Lung (tissue), 12 donors: Measurements from ENCODE around the gene CARNS1. TPM values are rescaled to one million over a fixed set of nuclear protein-coding genes. Genes with fewer than 3 reads are reported as not detected.

Source experiments
- ATAC-seq: fragments of 200-7000 bp; cut with Tn5 transposase; one replicate; pipeline ENCODE4 v1.9.1; 2020; ENCODE audit warnings: moderate number of reproducible peaks; ENCODE audit not compliant: insufficient read depth, low FRiP score
- DNase-seq, 3 donors: peaks; one replicate each; pipeline ENCODE4 v3.0.0-alpha.2; 2013 to 2017
- H3K27ac ChIP-seq, 2 donors: one replicate each; pipeline ENCODE4 v1.5.1; 2013; ENCODE audit warnings: mild to moderate bottlenecking in 2 of 2, moderate library complexity in 2 of 2, control low read depth in 1 of 2, inconsistent platforms in 1 of 2, low read depth in 1 of 2, low read length in 1 of 2
- H3K27me3 ChIP-seq, 3 donors: one replicate each; pipeline ENCODE4 v1.5.1; 2013; ENCODE audit warnings: low read length in 2 of 3; ENCODE audit not compliant: control insufficient read depth in 3 of 3, insufficient read depth in 3 of 3
- H3K36me3 ChIP-seq, 4 donors: one replicate each; pipeline ENCODE4 v1.5.1; 2013; ENCODE audit warnings: low read length in 4 of 4, mild to moderate bottlenecking in 1 of 4, moderate library complexity in 1 of 4; ENCODE audit not compliant: control insufficient read depth in 4 of 4, insufficient read depth in 4 of 4
- H3K4me1 ChIP-seq, 5 donors: one replicate each; pipeline ENCODE4 v1.5.1; 2013; ENCODE audit warnings: low read length in 5 of 5, mild to moderate bottlenecking in 2 of 5, moderate library complexity in 1 of 5; ENCODE audit not compliant: control insufficient read depth in 5 of 5, insufficient read depth in 5 of 5
- H3K4me3 ChIP-seq: one replicate; pipeline ENCODE4 v1.5.1; 2013; ENCODE audit warnings: mild to moderate bottlenecking, control low read depth, moderate library complexity
- H3K9ac ChIP-seq, 2 donors: one replicate each; pipeline ENCODE4 v1.5.1; 2013; ENCODE audit warnings: low read length in 2 of 2, control low read depth in 1 of 2; ENCODE audit not compliant: insufficient read depth in 1 of 2
- H3K9me3 ChIP-seq, 4 donors: one replicate each; pipeline ENCODE4 v1.5.1; 2013; ENCODE audit warnings: low read length in 3 of 4, mild to moderate bottlenecking in 1 of 4, moderate library complexity in 1 of 4; ENCODE audit not compliant: control insufficient read depth in 4 of 4, insufficient read depth in 3 of 4
- WGBS, 2 donors: extraction: QIAGEN DNeasy Blood & Tissue Kit; methylation state at CpG; one replicate each; pipeline ENCODE4 v1.1.7; 2013; 5-methylcytosine and 5-hydroxymethylcytosine counted together
- polyA plus RNA-seq, 2 donors: library from polyadenylated mRNA; stranded (reverse); fragments of 200-250 nt; gene quantifications; one replicate each; pipeline ENCODE4 v1.2.1, GENCODE V29; 2013
- total RNA-seq, 2 donors: library from RNA; depleted of rRNA in 1 of 2; stranded (reverse); fragments of >200 nt in 1 of 2; gene quantifications; one replicate each; pipeline ENCODE4 v1.2.1, GENCODE V29; 2014 to 2021
- TF ChIP-seq, protein P1 (sequence below): IDR thresholded peaks from 2 replicates; pipeline ENCODE4 v1.5.1; 2012; ENCODE audit warnings: mild to moderate bottlenecking; ENCODE audit errors: control extremely low read depth, extremely low read depth
- donor health status: control.
- donor health status: control.
- donor health status: Bipolar disorder and iron deficiency.
- donor health status: healthy.
- donor health status: DM: yes; HTN: yes; CAD: no.

CARNS1 gene
- total and polyA plus RNA-seq, 4 donors: 0.15 to 1.7 (median 1.4) TPM

DNA sequence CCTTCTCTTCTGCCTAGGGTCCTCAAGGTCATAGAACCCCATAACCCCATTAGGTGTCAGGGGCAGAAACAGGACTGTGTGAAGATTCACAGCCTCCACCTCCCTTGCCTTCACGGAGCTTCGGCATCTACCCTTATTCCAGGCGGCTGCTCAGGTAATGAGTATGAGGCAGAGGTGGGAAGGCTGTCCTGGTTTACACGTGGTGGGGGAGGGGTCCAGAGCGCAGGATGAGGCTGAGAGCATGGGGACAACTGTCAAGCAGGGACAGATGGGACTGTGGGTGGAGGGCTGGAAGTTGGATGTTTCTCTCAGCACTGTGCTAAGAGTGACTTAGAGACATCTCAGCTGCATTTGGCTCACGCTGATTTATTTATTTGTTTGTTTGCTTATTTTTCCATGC lies 28.0 kb upstream of the CARNS1 start:
- Histone ChIP-seq H3K4me1 (peaks cover 0 to 12% (median 5%) of the 10 kb centered on the region in 5 donors), H3K27ac (no peak overlapping the region), H3K4me3 (no peak overlapping the region), H3K36me3 (no peaks in the 10 kb centered on the region), H3K27me3 (peaks cover 0 to 6% (median 0%) of the 10 kb centered on the region in 3 donors), H3K9ac (no peak overlapping the region), H3K9me3 (no peaks in the 10 kb centered on the region)
- no peak for ATAC-seq
- TF ChIP-seq, protein P1, sequence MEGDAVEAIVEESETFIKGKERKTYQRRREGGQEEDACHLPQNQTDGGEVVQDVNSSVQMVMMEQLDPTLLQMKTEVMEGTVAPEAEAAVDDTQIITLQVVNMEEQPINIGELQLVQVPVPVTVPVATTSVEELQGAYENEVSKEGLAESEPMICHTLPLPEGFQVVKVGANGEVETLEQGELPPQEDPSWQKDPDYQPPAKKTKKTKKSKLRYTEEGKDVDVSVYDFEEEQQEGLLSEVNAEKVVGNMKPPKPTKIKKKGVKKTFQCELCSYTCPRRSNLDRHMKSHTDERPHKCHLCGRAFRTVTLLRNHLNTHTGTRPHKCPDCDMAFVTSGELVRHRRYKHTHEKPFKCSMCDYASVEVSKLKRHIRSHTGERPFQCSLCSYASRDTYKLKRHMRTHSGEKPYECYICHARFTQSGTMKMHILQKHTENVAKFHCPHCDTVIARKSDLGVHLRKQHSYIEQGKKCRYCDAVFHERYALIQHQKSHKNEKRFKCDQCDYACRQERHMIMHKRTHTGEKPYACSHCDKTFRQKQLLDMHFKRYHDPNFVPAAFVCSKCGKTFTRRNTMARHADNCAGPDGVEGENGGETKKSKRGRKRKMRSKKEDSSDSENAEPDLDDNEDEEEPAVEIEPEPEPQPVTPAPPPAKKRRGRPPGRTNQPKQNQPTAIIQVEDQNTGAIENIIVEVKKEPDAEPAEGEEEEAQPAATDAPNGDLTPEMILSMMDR: no peak
- DNase-seq: no peak
- WGBS, 2 donors: 65 to 73% methylated on average over 6 of the region's 6 CpGs

DNA sequence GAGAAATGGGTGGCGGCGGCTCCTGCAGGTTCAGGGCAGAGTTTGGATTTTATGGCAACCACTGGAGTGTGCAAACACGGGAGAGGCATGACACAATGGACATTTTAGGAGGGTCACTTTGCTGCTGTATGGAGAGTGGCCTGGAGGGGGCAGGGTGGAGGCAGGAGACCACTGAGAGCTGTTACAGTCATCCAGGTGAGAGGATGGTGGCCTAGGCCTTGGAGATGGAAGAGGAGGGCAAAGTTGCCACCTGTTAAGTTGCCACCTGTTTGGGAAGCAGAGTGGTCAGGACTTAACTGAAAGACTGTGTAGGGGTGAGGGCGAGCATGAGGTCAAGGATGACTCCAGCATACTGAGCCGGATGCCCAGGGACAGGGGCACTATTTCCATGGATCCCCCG lies 26.0 kb upstream of the CARNS1 start:
- TF ChIP-seq, protein P1: peak; percentile 24
- no peak for ATAC-seq
- Histone ChIP-seq H3K4me1 (peaks cover 0 to 14% (median 7%) of the 10 kb centered on the region in 5 donors), H3K9ac (no peak overlapping the region), H3K27ac (no peak overlapping the region), H3K36me3 (peaks cover 0 to 6% (median 0%) of the 10 kb centered on the region in 4 donors), H3K4me3 (no peak overlapping the region), H3K9me3 (no peaks in the 10 kb centered on the region), H3K27me3 (peaks cover 0 to 6% (median 0%) of the 10 kb centered on the region in 3 donors)
- peak in 1 of 3 donors; percentile 59 for DNase-seq
- WGBS, 2 donors: 64 to 79% methylated on average over 6 of the region's 6 CpGs

DNA sequence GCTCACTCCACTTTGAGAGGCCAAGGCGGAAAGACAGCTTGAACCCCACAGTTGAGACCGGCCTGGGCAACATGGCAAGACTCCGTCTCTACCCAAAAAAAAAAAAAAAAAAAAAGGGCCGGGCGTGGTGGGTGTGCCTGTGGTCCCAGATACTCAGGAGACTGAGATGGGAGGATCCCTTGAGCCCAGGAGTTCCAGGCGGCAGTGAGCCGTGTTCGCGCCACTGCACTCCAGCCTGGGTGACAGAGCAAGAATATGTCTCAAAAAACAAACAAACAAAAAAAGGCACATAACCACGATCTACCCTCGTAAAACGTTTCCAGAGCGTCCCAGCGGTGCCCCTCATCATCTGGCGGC lies 24.6 kb upstream of the CARNS1 start:
- TF ChIP-seq, protein P1: no peak
- ATAC-seq: no peak
- DNase-seq: no peak
- WGBS, 2 donors: 12% methylated on average over 13 to 15 of the region's 15 CpGs
- H3K4me3 ChIP-seq: peak overlapping the region; percentile 77
- peaks cover 0 to 12% (median 1%) of the 10 kb centered on the region in 4 donors for H3K36me3 ChIP-seq
- H3K4me1 ChIP-seq: peaks cover 0 to 14% (median 7%) of the 10 kb centered on the region in 5 donors
- H3K9me3 ChIP-seq: no peaks in the 10 kb centered on the region
- H3K9ac ChIP-seq: peak overlapping the region in 1 of 2 donors; percentile 34
- peaks cover 0 to 6% (median 0%) of the 10 kb centered on the region in 3 donors for H3K27me3 ChIP-seq
- peak overlapping the region; percentile 86 to 92 for H3K27ac ChIP-seq
